HCT116 (cell line): ENCODE measurements around the gene CA12. TPM values are rescaled to one million over a fixed set of nuclear protein-coding genes. Genes with fewer than 3 reads are reported as not detected.

Experiments
- ATAC-seq: fragments of 200-7000 bp; cut with Tn5 transposase; 2 replicates; pipeline ENCODE4 v1.9.1; 2020; ENCODE audit warnings: mild to moderate bottlenecking, moderate library complexity
- BruUV-seq: library from RNA; stranded (reverse); fragments of 400-500 nt; replicated peaks from 2 replicates; lab custom pipeline; 2021; lab: Mats Ljungman, UMichigan
- CTCF ChIA-PET: fragments of 300-600 bp; sonication (Branson Sonifier 250); formaldehyde crosslinking; loops from one replicate; lab custom pipeline; 2021; ENCODE audit warnings: antibody characterized with exemption; lab: Charles Lee
- POLR2A ChIA-PET: fragments of 300-600, 350-600 bp; sonication (Branson Sonifier 250); formaldehyde crosslinking; loops from one replicate; lab custom pipeline; 2021; ENCODE audit warnings: antibody characterized with exemption; lab: Charles Lee
- RAD21 ChIA-PET, 2 experiments: fragments of 300-600 bp; sonication (Branson Sonifier 250); formaldehyde crosslinking; loops; one replicate each; lab custom pipeline; 2023; ENCODE audit warnings: low total read pairs in 2 of 2; ENCODE audit not compliant: uncharacterized antibody in 2 of 2, unreplicated experiment in 2 of 2, low non-redundant PET in 1 of 2; lab: Charles Lee
- DNase-seq: peaks from one replicate; pipeline ENCODE4 v3.0.0-alpha.2; 2010; ENCODE audit warnings: low read depth, low spot score
- H2AFZ ChIP-seq: fragments of 200-600 bp; shearing (Covaris generic), sonication (generic); 2 replicates; pipeline ENCODE4 v1.6.1; 2017; ENCODE audit warnings: low read depth, mixed run types, mixed read lengths, antibody characterized with exemption, low read length; ENCODE audit not compliant: poor library complexity, severe bottlenecking
- H3K27ac ChIP-seq: 2 replicates; pipeline ENCODE4 v1.5.1; 2012; ENCODE audit warnings: low read depth, low read length
- H3K27me3 ChIP-seq: fragments of 200-600 bp; sonication (generic); 2 replicates; pipeline ENCODE4 v1.6.1; 2016; ENCODE audit warnings: mixed run types, low read length, mixed read lengths; ENCODE audit not compliant: insufficient read depth
- H3K36me3 ChIP-seq, 2 experiments: fragments of 200-500 bp in 1 of 2; fragments of 200-600 bp in 1 of 2; sonication (Bioruptor generic) in 1 of 2; sonication (generic) in 1 of 2; 2 replicates each; pipeline versions ENCODE4 v1.5.1 to v1.6.1; 2014 to 2016; ENCODE audit warnings: low read length in 2 of 2, inconsistent platforms in 1 of 2, mixed read lengths in 1 of 2, mixed run types in 1 of 2; ENCODE audit not compliant: insufficient read depth in 2 of 2, control insufficient read depth in 1 of 2
- H3K4me1 ChIP-seq, 2 experiments: fragments of 200-600 bp in 1 of 2; sonication (generic) in 1 of 2; 2 replicates each; pipeline versions ENCODE4 v1.5.1 to v1.6.1; 2012 to 2017; ENCODE audit warnings: low read length in 2 of 2, inconsistent platforms in 1 of 2, mild to moderate bottlenecking in 1 of 2, mixed read lengths in 1 of 2, mixed run types in 1 of 2, moderate library complexity in 1 of 2; ENCODE audit not compliant: insufficient read depth in 2 of 2, control insufficient read depth in 1 of 2
- H3K4me2 ChIP-seq: fragments of 200-600 bp; sonication (generic); 2 replicates; pipeline ENCODE4 v1.6.1; 2017; ENCODE audit warnings: mixed run types, low read length, mixed read lengths
- H3K4me3 ChIP-seq, 2 experiments: fragments of 200-600 bp in 1 of 2; sonication (generic) in 1 of 2; replicated peaks in 1 of 2; 2 replicates each; pipeline ENCODE4 v1.5.1; 2011 to 2016; ENCODE audit warnings: low read length in 2 of 2, control low read depth in 1 of 2, low read depth in 1 of 2, mild to moderate bottlenecking in 1 of 2, mixed read lengths in 1 of 2, mixed run types in 1 of 2
- H3K79me2 ChIP-seq: fragments of 200-600 bp; sonication (generic); 2 replicates; pipeline ENCODE4 v1.6.1; 2017; ENCODE audit warnings: mild to moderate bottlenecking, mixed run types, low read length, moderate library complexity, mixed read lengths; ENCODE audit not compliant: insufficient read depth
- H3K9ac ChIP-seq: fragments of 200-600 bp; sonication (generic); 2 replicates; pipeline ENCODE4 v1.6.1; 2016; ENCODE audit warnings: low read length, mixed read lengths
- H3K9me2 ChIP-seq: fragments of 200-600 bp; sonication (generic), shearing (Covaris generic); 2 replicates; pipeline ENCODE4 v1.6.1; 2017; ENCODE audit warnings: mixed run types, mild to moderate bottlenecking, moderate library complexity; ENCODE audit not compliant: insufficient read depth
- H3K9me3 ChIP-seq, 2 experiments: fragments of 200-500 bp in 1 of 2; fragments of 200-600 bp in 1 of 2; sonication (Bioruptor generic) in 1 of 2; sonication (generic) in 1 of 2; 2 replicates each; pipeline ENCODE4 v1.6.1; 2014 to 2017; ENCODE audit warnings: low read length in 2 of 2, mixed read lengths in 2 of 2, inconsistent platforms in 1 of 2, low read depth in 1 of 2, mild to moderate bottlenecking in 1 of 2, mixed run types in 1 of 2, moderate library complexity in 1 of 2; ENCODE audit not compliant: control insufficient read depth in 1 of 2, insufficient read depth in 1 of 2
- H4K20me1 ChIP-seq: fragments of 200-600 bp; sonication (generic), shearing (Covaris generic); 2 replicates; pipeline ENCODE4 v1.6.1; 2017; ENCODE audit warnings: mixed run types, mild to moderate bottlenecking, moderate library complexity; ENCODE audit not compliant: insufficient read depth
- ATF3 ChIP-seq: IDR thresholded peaks from 2 replicates; pipeline ENCODE4 v1.6.1; 2012
- CBX3 ChIP-seq: IDR thresholded peaks from 2 replicates; pipeline ENCODE4 v1.6.1; 2012; ENCODE audit warnings: low read depth
- CEBPB ChIP-seq: IDR thresholded peaks from 2 replicates; pipeline ENCODE4 v1.6.1; 2012; ENCODE audit warnings: low read depth
- CTCF ChIP-seq, 3 experiments: fragments of 200-600 bp in 1 of 3; sonication (generic) in 1 of 3; IDR thresholded peaks in 2 of 3; conservative IDR thresholded peaks in 1 of 3; 2 replicates each; pipeline ENCODE4 v1.5.1; 2012 to 2017; ENCODE audit warnings: low read depth in 2 of 3, low read length in 2 of 3, antibody characterized with exemption in 1 of 3, borderline replicate concordance in 1 of 3, control low read depth in 1 of 3, mild to moderate bottlenecking in 1 of 3, mixed read lengths in 1 of 3, mixed run types in 1 of 3, moderate library complexity in 1 of 3; ENCODE audit not compliant: insufficient read depth in 1 of 3
- EGR1 ChIP-seq: IDR thresholded peaks from 2 replicates; pipeline ENCODE4 v1.6.1; 2012; ENCODE audit warnings: low read depth
- ELF1 ChIP-seq: IDR thresholded peaks from 2 replicates; pipeline ENCODE4 v1.6.1; 2012; ENCODE audit warnings: low read depth, borderline replicate concordance
- EZH2phosphoT487 ChIP-seq: fragments of 200-600 bp; IDR thresholded peaks from 2 replicates; pipeline ENCODE4 v1.6.1; 2018; ENCODE audit warnings: antibody characterized with exemption, borderline replicate concordance
- FOSL1 ChIP-seq: IDR thresholded peaks from 2 replicates; pipeline ENCODE4 v1.6.1; 2012; ENCODE audit warnings: low read depth
- JUND ChIP-seq: IDR thresholded peaks from 2 replicates; pipeline ENCODE4 v1.6.1; 2012
- MAX ChIP-seq: IDR thresholded peaks from 2 replicates; pipeline ENCODE4 v1.6.1; 2012
- RAD21 ChIP-seq: IDR thresholded peaks from 2 replicates; pipeline ENCODE4 v1.6.1; 2012; ENCODE audit warnings: low read depth, mild to moderate bottlenecking
- REST ChIP-seq: IDR thresholded peaks from 2 replicates; pipeline ENCODE4 v1.6.1; 2012; ENCODE audit warnings: low read depth
- SIN3A ChIP-seq: IDR thresholded peaks from 2 replicates; pipeline ENCODE4 v1.6.1; 2012; ENCODE audit warnings: low read depth
- SP1 ChIP-seq: IDR thresholded peaks from 2 replicates; pipeline ENCODE4 v1.6.1; 2012; ENCODE audit warnings: low read depth
- TCF7L2 ChIP-seq: IDR thresholded peaks from 2 replicates; pipeline ENCODE4 v1.7.0; 2011; ENCODE audit warnings: borderline replicate concordance, inconsistent platforms; ENCODE audit not compliant: insufficient read depth, insufficient read length; ENCODE audit errors: extremely low read depth
- ZBTB33 ChIP-seq: IDR thresholded peaks from 2 replicates; pipeline ENCODE4 v1.6.1; 2011; ENCODE audit warnings: mild to moderate bottlenecking, low read length, moderate library complexity; ENCODE audit not compliant: insufficient replicate concordance; ENCODE audit errors: extremely low read depth
- ZFX ChIP-seq: fragments of 450-650 bp; IDR thresholded peaks from 2 replicates; pipeline ENCODE4 v1.6.1; 2017
- intact Hi-C: fragments of 100-400 bp; cut with micrococcal nuclease; formaldehyde crosslinking; loops from 2 replicates; pipeline ENCODE4 v1.10.0; 2022
- total RNA-seq: library from RNA; stranded (reverse); gene quantifications from one replicate; pipeline ENCODE4 v1.2.1, GENCODE V29; 2021; ENCODE audit not compliant: unreplicated experiment

Gene CA12
- total RNA-seq, 1 experiment from 2014 or later = 1.8 TPM

- no peak for ATAC-seq
- H4K20me1 ChIP-seq = no peaks in the 10 kb centered on the region
- ChIA-PET RAD21 (no interaction called here), CTCF (no interaction called here), POLR2A (no interaction called here)
- no peaks in the 10 kb centered on the region for H3K9me2 ChIP-seq
- H3K27me3 ChIP-seq = peaks cover 3% of the 10 kb centered on the region; the same call in 1 of the 2 replicates
- no peak overlapping the region for H3K4me2 ChIP-seq
- peaks cover 1 to 3% of the 10 kb centered on the region in 2 experiments; a peak in 2 of 4 replicates for H3K4me1 ChIP-seq
- H3K9me3 ChIP-seq = no peaks in the 10 kb centered on the region
- H3K4me3 ChIP-seq = no peak overlapping the region
- H3K27ac ChIP-seq = no peak overlapping the region
- H2AFZ ChIP-seq = no peak overlapping the region
- H3K36me3 ChIP-seq = no peaks in the 10 kb centered on the region
- H3K9ac ChIP-seq = no peak overlapping the region
- intact Hi-C loops = no loop called here
- no peaks in the 10 kb centered on the region for H3K79me2 ChIP-seq
- TF ChIP-seq ELF1 = no peak
- TF ChIP-seq SIN3A = no peak
- no peak for TF ChIP-seq EGR1
- no peak for TF ChIP-seq FOSL1
- no peak for TF ChIP-seq CBX3
- TF ChIP-seq REST = no peak
- TF ChIP-seq EZH2phosphoT487 = no peak
- TF ChIP-seq TCF7L2 = no peak
- no peak for TF ChIP-seq ZBTB33
- TF ChIP-seq SP1 = no peak
- no peak for TF ChIP-seq ZFX
- no peak for TF ChIP-seq CEBPB
- no peak for TF ChIP-seq ATF3
- TF ChIP-seq RAD21 = no peak
- no peak for TF ChIP-seq MAX
- TF ChIP-seq JUND = no peak
- TF ChIP-seq CTCF (IDR thresholded peaks at IDR 0.05 in 2 of 3, conservative IDR thresholded peaks at IDR 0.05 in 1 of 3; ENCODE audit: borderline replicate concordance in 1 of 3, insufficient read depth in 1 of 3, low read depth in 2 of 3, low read length in 2 of 3) = no peak
- no TSS peak for BruUV-seq
- DNase-seq = no peak
Observed at GRCh38 chr15:63412551-63412950, 30.9 kb upstream of the CA12 start.
